Stimulated activated memory B cell treated with anti-CD40 and anti-IgM and Interleukin-4, amounts not matched to agents 10 μg/mL and 1 μg/mL and 100 μg/mL, for 72 hours (primary cell): ENCODE results near the gene SGK1.
"Not testable (repeated sequence)": the region's sequence is repeated elsewhere in the genome, so short reads cannot be mapped to it uniquely, and the experiment has no call there.

ENCODE experiments used
- ATAC-seq: fragments of 150-1000 bp; cut with Tn5 transposase; 2 replicates; pipeline ENCODE4 v1.10.0; 2021
- H3K27ac Mint-ChIP-seq: one replicate; pipeline ENCODE4 v1.8.0; 2022; ENCODE audit warnings: mild to moderate bottlenecking, mixed read lengths
- H3K27me3 Mint-ChIP-seq: one replicate; pipeline ENCODE4 v1.8.0; 2022; ENCODE audit warnings: mixed read lengths
- H3K36me3 Mint-ChIP-seq: one replicate; pipeline ENCODE4 v1.8.0; 2022; ENCODE audit warnings: mixed read lengths
- H3K4me1 Mint-ChIP-seq: one replicate; pipeline ENCODE4 v1.8.0; 2022; ENCODE audit warnings: mixed read lengths
- H3K4me3 Mint-ChIP-seq: one replicate; pipeline ENCODE4 v1.8.0; 2022; ENCODE audit warnings: mild to moderate bottlenecking, moderate library complexity, mixed read lengths
- H3K9me3 Mint-ChIP-seq: one replicate; pipeline ENCODE4 v1.8.0; 2022; ENCODE audit warnings: mixed read lengths

The SGK1 gene

GRCh38 chr6:134187751-134188150, 130.2 kb downstream of the SGK1 start:
- H3K4me3 Mint-ChIP-seq = no peak overlapping the region
- no peak overlapping the region for H3K27ac Mint-ChIP-seq
- H3K27me3 Mint-ChIP-seq = no peaks in the 10 kb centered on the region
- H3K4me1 Mint-ChIP-seq = peaks cover 15% of the 10 kb centered on the region
- no peak for ATAC-seq
- H3K36me3 Mint-ChIP-seq = no peaks in the 10 kb centered on the region
- no peaks in the 10 kb centered on the region for H3K9me3 Mint-ChIP-seq

GRCh38 chr6:134187154-134187553, 130.8 kb downstream of the SGK1 start:
- Mint-ChIP-seq H3K27me3 (no peaks in the 10 kb centered on the region), H3K27ac (no peak overlapping the region), H3K4me3 (no peak overlapping the region), H3K36me3 (no peaks in the 10 kb centered on the region), H3K4me1 (peaks cover 15% of the 10 kb centered on the region), H3K9me3 (no peaks in the 10 kb centered on the region)
- ATAC-seq = no peak

- Mint-ChIP-seq H3K9me3 (no peaks in the 10 kb centered on the region), H3K4me3 (no peak overlapping the region), H3K4me1 (peaks cover 13% of the 10 kb centered on the region), H3K27me3 (no peaks in the 10 kb centered on the region), H3K27ac (no peak overlapping the region), H3K36me3 (no peaks in the 10 kb centered on the region)
- ATAC-seq = no peak
Observed at GRCh38 chr6:134186355-134186754, 131.6 kb downstream of the SGK1 start.

GRCh38 chr6:134185277-134185676, 132.6 kb downstream of the SGK1 start:
- peaks cover 7% of the 10 kb centered on the region for H3K4me1 Mint-ChIP-seq
- no peaks in the 10 kb centered on the region for H3K9me3 Mint-ChIP-seq
- H3K27ac Mint-ChIP-seq = no peak overlapping the region
- ATAC-seq = no peak
- no peaks in the 10 kb centered on the region for H3K36me3 Mint-ChIP-seq
- H3K4me3 Mint-ChIP-seq = no peak overlapping the region
- H3K27me3 Mint-ChIP-seq = no peaks in the 10 kb centered on the region

DNA sequence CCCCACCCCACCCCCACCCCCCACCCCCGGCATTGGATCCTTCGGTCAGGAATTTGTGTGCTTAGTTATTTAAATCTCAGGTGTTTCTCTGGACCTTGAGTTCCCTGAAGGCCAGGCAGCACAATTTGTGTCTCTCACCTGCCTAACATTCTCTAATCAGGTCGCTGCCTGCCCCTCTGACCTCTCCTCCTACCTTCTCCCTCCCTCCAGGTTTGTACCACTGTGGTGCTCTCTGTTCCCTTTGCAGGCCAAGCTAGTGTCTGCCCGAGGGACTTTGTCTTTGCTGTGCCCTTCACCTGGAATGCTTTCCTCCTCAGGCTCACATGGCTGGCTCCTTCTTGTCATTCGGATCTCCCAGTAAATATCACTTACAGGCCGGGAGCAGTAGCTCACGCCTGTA, 134.1 kb downstream of the SGK1 start:
- no peak for ATAC-seq
- H3K4me1 Mint-ChIP-seq = no peaks in the 10 kb centered on the region
- H3K9me3 Mint-ChIP-seq = no peaks in the 10 kb centered on the region
- H3K27ac Mint-ChIP-seq = no peak overlapping the region
- no peak overlapping the region for H3K4me3 Mint-ChIP-seq
- H3K27me3 Mint-ChIP-seq = no peaks in the 10 kb centered on the region
- H3K36me3 Mint-ChIP-seq = no peaks in the 10 kb centered on the region

DNA sequence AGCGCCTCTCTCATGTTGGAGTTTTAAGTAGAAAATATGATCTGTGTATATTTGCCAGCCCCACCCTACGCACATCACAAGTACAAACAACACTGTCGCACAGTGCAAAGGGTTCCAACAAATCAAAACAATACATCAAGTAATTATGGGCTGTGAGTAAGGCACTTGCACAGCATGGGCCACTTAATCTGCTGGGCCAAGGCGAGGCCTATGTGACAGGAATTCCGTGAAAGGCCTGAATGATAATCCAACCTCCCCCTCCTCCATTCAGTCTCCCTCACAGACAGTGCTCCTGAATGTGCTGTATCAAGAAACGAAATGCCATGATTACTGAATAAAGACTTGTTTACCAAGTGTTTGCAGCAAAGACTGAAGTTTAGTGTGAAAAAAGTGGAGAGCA, 135.4 kb downstream of the SGK1 start:
- peaks cover 12% of the 10 kb centered on the region for H3K4me1 Mint-ChIP-seq
- H3K4me3 Mint-ChIP-seq = no peak overlapping the region
- no peak for ATAC-seq
- no peaks in the 10 kb centered on the region for H3K9me3 Mint-ChIP-seq
- H3K36me3 Mint-ChIP-seq = no peaks in the 10 kb centered on the region
- no peaks in the 10 kb centered on the region for H3K27me3 Mint-ChIP-seq
- no peak overlapping the region for H3K27ac Mint-ChIP-seq

- not testable (repeated sequence) for H3K27me3 Mint-ChIP-seq, H3K9me3 Mint-ChIP-seq, H3K4me3 Mint-ChIP-seq, H3K27ac Mint-ChIP-seq, H3K36me3 Mint-ChIP-seq, ATAC-seq
- peaks cover 18% of the 10 kb centered on the region for H3K4me1 Mint-ChIP-seq
Observed at GRCh38 chr6:134181726-134182125, 136.2 kb downstream of the SGK1 start.

- H3K4me3 Mint-ChIP-seq, H3K36me3 Mint-ChIP-seq, H3K9me3 Mint-ChIP-seq, H3K27ac Mint-ChIP-seq, H3K27me3 Mint-ChIP-seq, ATAC-seq: not testable (repeated sequence)
- H3K4me1 Mint-ChIP-seq = peaks cover 19% of the 10 kb centered on the region
Observed at GRCh38 chr6:134181251-134181650, 136.7 kb downstream of the SGK1 start.

DNA sequence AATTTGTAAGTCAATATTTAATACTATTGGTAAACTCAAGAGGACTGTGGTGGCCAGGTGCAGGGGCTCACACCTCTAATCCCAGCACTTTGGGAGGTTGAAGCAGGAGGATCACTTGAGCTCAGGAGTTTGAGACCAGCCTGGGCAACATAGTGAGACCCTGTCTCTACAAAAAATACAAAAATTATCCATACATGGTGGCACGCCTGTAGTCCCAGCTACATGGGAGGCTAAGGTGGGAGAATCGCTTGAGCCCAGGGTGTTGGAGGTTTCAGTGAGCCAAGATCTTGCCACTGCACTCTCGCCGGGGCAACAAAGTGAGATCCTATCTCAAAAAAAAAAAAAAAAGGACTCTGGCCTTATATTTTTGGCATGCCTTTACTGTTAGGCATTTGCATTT, 137.4 kb downstream of the SGK1 start:
- not testable (repeated sequence) for ATAC-seq, H3K36me3 Mint-ChIP-seq, H3K27me3 Mint-ChIP-seq, H3K9me3 Mint-ChIP-seq, H3K27ac Mint-ChIP-seq, H3K4me3 Mint-ChIP-seq
- peaks cover 26% of the 10 kb centered on the region for H3K4me1 Mint-ChIP-seq

DNA sequence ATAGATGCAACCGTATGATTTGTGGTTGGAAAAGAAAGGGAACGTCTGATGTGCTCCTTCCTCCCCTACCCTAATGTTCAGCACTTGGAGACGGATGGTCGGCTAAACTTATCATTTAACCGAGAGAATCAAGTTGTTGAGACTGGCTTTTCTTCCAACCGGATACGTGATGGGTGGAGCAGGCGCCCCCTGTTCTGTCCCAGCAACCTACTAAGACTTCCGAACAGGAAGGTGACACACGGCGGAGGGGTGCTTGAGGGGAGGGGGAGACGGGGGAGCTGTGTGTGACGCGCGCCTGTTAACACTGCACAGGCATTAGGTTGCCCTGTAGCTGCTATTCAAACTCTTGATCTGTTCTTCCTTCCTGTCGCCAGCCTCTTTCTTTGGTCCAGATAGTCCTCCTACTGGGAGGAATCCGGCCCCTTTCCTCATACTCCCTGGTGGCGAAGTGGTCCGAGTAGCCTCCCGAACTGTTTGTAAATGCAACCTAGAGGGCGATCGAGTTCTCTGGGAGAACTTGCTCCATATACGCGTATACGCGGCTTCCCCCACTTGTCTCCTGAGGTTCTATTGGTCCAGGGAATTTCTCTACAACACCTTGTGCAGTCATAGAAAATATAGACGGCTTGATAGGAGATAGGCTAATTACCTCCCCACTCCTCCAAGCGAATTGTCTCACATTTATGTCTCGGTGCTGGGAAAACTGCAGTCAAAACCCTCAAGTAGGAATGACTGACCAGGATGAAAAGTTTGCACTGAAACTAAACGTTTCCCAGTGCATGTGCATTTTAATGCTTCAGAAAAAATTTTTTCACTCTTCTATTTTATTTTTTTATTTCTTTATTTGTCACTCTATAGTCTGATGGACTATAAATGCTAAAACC, 139.5 kb downstream of the SGK1 start:
- Mint-ChIP-seq H3K9me3 (no peaks in the 10 kb centered on the region), H3K27ac (peak overlapping the region; percentile 37)

GRCh38 chr6:134177753-134178160, 140.2 kb downstream of the SGK1 start:
- H3K27me3 Mint-ChIP-seq = no peaks in the 10 kb centered on the region
- no peaks in the 10 kb centered on the region for H3K9me3 Mint-ChIP-seq
- H3K36me3 Mint-ChIP-seq = no peaks in the 10 kb centered on the region
- no peak for ATAC-seq
- no peak overlapping the region for H3K27ac Mint-ChIP-seq
- peak overlapping the region; percentile 86 for H3K4me3 Mint-ChIP-seq
- peaks cover 47% of the 10 kb centered on the region for H3K4me1 Mint-ChIP-seq

More for the DNA sequence above, 139.5 kb downstream of the SGK1 start:
- ATAC-seq = no peak
- Mint-ChIP-seq H3K27me3 (no peaks in the 10 kb centered on the region), H3K36me3 (no peaks in the 10 kb centered on the region), H3K4me1 (peaks cover 41% of the 10 kb centered on the region), H3K4me3 (peak overlapping the region; percentile 86)

GRCh38 chr6:134177236-134177635, 140.7 kb downstream of the SGK1 start:
- H3K9me3 Mint-ChIP-seq = no peaks in the 10 kb centered on the region
- H3K4me3 Mint-ChIP-seq = peak overlapping the region; percentile 86
- no peak overlapping the region for H3K27ac Mint-ChIP-seq
- peaks cover 48% of the 10 kb centered on the region for H3K4me1 Mint-ChIP-seq
- no peaks in the 10 kb centered on the region for H3K27me3 Mint-ChIP-seq
- H3K36me3 Mint-ChIP-seq = no peaks in the 10 kb centered on the region
- ATAC-seq = no peak

DNA sequence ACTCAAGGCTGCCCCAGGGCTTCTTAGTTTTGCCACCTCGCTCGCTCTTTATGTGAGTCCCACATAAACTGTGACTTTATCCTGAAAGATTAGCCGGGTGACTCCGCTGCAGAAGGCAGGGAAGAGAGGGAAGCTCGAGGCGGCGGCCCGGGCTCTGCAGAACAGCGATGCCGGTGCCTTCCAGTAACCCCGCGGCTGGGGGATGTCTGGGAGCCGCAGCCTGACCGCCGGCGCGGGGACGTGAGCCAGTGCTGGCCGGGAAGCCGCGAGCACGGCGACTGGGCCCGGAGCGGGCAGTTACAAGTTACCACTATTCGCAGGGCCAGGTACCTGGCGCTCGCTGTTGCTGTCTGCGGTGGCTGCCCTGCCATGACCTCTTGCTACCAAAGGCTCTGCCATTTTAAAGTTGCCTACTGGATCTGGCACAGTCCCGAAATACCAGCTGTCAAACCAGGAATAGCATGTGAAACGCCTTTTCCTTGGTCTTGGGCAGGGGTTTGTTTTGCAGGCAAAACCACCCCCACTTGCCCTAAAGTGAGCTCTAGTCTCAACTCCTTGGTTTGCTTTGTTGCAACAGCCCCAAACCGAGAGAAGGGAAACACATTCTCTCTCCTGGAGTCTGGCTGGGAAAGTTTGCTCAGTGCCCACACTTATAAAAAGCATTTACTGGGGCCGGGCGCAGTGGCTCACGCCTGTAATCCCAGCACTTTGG, 141.5 kb downstream of the SGK1 start:
- no peak for ATAC-seq
- peaks cover 1% of the 10 kb centered on the region for H3K36me3 Mint-ChIP-seq
- H3K4me3 Mint-ChIP-seq = peak overlapping the region; percentile 90
- H3K27ac Mint-ChIP-seq = peak overlapping the region; percentile 75
- H3K27me3 Mint-ChIP-seq = no peaks in the 10 kb centered on the region
- no peaks in the 10 kb centered on the region for H3K9me3 Mint-ChIP-seq
- H3K4me1 Mint-ChIP-seq = peaks cover 48% of the 10 kb centered on the region

GRCh38 chr6:134175532-134176263, 142.2 kb downstream of the SGK1 start:
- peaks cover 53% of the 10 kb centered on the region for H3K4me1 Mint-ChIP-seq
- H3K4me3 Mint-ChIP-seq = peak overlapping the region; percentile 90
- no peaks in the 10 kb centered on the region for H3K9me3 Mint-ChIP-seq
- H3K27me3 Mint-ChIP-seq = no peaks in the 10 kb centered on the region
- no peak for ATAC-seq
- H3K27ac Mint-ChIP-seq = peak overlapping the region; percentile 75
- H3K36me3 Mint-ChIP-seq = peaks cover 9% of the 10 kb centered on the region
